ENCODE data around the gene HPSE. TPM values are rescaled to one million over a fixed set of nuclear protein-coding genes. Genes with fewer than 3 reads are reported as not detected.

HPSE gene
- total RNA-seq, 4 donors from 2014 or later, result 4.8 to 10.6 (median 9.3) TPM

DNA sequence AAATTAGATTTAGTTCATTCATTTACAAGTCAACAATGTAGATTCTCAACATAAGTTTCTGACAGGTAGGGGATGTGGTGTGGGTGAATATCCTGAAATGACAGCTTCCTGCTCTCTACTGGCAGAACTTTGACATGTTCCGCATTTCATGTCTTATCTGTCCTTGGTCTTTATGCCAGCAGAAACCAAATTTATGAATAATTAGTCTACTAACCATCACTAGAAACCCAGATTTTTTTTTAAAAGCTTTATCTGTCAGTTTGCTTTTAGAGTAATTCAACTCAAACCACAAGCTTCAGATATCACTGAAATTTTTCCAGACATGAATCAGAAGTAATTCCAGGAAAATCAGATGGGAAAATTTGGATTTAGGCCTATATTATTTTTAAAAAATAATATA is 68.0 kb downstream of the HPSE start:
- H3K36me3 ChIP-seq, result peaks cover 19% of the 10 kb centered on the region
- no peaks in the 10 kb centered on the region for H3K4me1 ChIP-seq
- no peaks in the 10 kb centered on the region for H3K27me3 ChIP-seq
- H3K9me3 ChIP-seq, result no peaks in the 10 kb centered on the region
- WGBS, result 84% methylated on average over 1 of the region's 1 CpG
- H3K27ac ChIP-seq, result no peak overlapping the region
- TF ChIP-seq, protein P1, sequence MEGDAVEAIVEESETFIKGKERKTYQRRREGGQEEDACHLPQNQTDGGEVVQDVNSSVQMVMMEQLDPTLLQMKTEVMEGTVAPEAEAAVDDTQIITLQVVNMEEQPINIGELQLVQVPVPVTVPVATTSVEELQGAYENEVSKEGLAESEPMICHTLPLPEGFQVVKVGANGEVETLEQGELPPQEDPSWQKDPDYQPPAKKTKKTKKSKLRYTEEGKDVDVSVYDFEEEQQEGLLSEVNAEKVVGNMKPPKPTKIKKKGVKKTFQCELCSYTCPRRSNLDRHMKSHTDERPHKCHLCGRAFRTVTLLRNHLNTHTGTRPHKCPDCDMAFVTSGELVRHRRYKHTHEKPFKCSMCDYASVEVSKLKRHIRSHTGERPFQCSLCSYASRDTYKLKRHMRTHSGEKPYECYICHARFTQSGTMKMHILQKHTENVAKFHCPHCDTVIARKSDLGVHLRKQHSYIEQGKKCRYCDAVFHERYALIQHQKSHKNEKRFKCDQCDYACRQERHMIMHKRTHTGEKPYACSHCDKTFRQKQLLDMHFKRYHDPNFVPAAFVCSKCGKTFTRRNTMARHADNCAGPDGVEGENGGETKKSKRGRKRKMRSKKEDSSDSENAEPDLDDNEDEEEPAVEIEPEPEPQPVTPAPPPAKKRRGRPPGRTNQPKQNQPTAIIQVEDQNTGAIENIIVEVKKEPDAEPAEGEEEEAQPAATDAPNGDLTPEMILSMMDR (IDR thresholded peaks at IDR 0.05), result no peak
- TF ChIP-seq POLR2AphosphoS5 (IDR thresholded peaks at IDR 0.05), result no peak
- TF ChIP-seq EP300 (IDR thresholded peaks at IDR 0.05), result no peak
- no peak for TF ChIP-seq POLR2A (IDR thresholded peaks at IDR 0.05)
- no peak for DNase-seq (ENCODE audit: low spot score in 2 of 2)
- no peak overlapping the region for H3K4me3 ChIP-seq

DNA sequence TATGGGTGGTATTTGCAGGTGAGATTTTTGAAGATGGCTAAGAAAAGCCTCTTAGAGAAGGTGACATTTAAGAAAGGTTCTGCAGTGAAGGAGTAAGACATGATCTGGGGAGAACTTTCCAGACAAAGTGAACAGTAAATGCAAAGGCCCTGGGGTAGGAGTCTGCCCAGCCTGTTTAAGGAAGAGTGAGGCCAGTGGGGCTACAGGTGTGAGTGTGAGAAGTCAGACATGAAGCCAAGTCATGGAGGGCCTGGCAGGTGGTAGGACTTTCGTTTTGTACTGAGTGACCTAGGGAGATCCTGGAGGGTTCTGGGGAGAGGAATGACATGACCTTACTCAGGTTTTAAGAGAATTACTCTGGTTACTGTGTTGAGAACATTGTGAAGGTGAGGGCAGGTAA is 71.5 kb downstream of the HPSE start:
- no peaks in the 10 kb centered on the region for H3K9me3 ChIP-seq
- 79% methylated on average over 1 of the region's 1 CpG for WGBS
- H3K27me3 ChIP-seq, result no peaks in the 10 kb centered on the region
- H3K4me1 ChIP-seq, result peaks cover 3% of the 10 kb centered on the region
- DNase-seq (ENCODE audit: low spot score in 2 of 2), result no peak
- H3K27ac ChIP-seq, result no peak overlapping the region
- peaks cover 7% of the 10 kb centered on the region for H3K36me3 ChIP-seq
- TF ChIP-seq, protein P1 (IDR thresholded peaks at IDR 0.05), result no peak
- TF ChIP-seq POLR2A (IDR thresholded peaks at IDR 0.05), result no peak
- no peak for TF ChIP-seq POLR2AphosphoS5 (IDR thresholded peaks at IDR 0.05)
- no peak for TF ChIP-seq EP300 (IDR thresholded peaks at IDR 0.05)
- H3K4me3 ChIP-seq, result no peak overlapping the region

DNA sequence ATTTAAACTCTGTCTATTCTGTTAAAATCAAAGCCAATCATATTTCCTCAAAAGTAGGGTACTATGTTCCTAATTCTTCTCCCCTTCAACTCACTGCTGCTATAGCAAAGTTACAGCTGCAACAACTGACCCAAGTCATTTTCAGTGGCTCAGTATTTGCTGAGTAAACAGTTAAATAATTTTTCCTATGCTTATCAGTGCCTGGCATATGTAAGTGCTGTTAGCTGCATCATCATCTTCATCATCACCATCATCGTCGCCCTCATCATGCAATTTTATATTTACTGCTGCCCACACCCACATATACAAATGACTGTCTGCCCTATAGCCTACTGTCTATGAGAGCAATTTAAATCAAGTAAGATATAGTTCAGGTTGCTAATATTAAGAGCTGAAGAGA is 72.0 kb downstream of the HPSE start:
- Histone ChIP-seq H3K27ac (no peak overlapping the region), H3K4me3 (no peak overlapping the region), H3K27me3 (no peaks in the 10 kb centered on the region), H3K9me3 (no peaks in the 10 kb centered on the region), H3K36me3 (peaks cover 7% of the 10 kb centered on the region), H3K4me1 (peaks cover 3% of the 10 kb centered on the region)
- 95% methylated on average over 2 of the region's 2 CpGs for WGBS
- no peak for DNase-seq (ENCODE audit: low spot score in 2 of 2)
- no peak for TF ChIP-seq POLR2A (IDR thresholded peaks at IDR 0.05)
- no peak for TF ChIP-seq EP300 (IDR thresholded peaks at IDR 0.05)
- TF ChIP-seq, protein P1 (IDR thresholded peaks at IDR 0.05), result no peak
- TF ChIP-seq POLR2AphosphoS5 (IDR thresholded peaks at IDR 0.05), result no peak

DNA sequence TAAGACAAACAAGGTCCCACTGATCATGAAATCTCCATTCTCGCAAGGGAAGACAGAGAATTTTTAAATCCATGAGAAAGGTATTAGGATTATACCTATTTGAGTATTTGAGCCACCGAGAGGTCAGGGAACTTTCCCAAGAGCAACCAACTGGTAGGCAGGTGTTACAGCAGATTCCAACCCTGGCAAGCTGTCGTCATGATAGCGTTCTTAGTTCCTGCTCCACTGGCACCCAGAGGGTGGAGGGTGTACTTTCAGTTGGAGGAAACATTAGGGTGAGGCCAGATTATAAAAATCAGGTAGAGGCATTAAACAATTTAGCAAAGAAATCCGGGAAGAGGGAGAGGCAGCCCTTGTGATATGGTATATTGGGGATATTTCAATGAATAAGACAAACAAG is 73.3 kb downstream of the HPSE start:
- H3K27ac ChIP-seq, result no peak overlapping the region
- TF ChIP-seq, protein P1 (IDR thresholded peaks at IDR 0.05), result no peak
- TF ChIP-seq EP300 (IDR thresholded peaks at IDR 0.05), result no peak
- no peak for TF ChIP-seq POLR2AphosphoS5 (IDR thresholded peaks at IDR 0.05)
- no peak for TF ChIP-seq POLR2A (IDR thresholded peaks at IDR 0.05)

DNA sequence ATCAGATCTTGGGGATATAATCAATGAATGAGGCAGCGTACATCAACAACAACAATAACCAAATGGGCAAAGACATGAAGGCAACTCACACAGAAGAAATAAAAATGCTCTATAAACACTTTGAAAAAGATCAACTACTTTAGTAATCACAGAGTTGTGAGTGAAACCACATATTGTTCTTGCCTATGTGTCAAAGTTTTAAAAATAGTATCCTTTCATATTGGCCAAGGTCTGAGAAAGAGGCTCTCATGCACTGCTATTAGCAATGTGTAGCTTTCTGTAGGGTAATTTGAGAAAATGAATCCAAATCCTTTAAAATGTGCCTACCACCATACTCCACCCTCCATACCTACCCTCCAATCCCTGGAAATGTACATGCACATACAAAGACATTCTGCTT is 75.1 kb downstream of the HPSE start:
- H3K36me3 ChIP-seq, result peaks cover 5% of the 10 kb centered on the region
- H3K4me3 ChIP-seq, result no peak overlapping the region
- TF ChIP-seq POLR2AphosphoS5 (IDR thresholded peaks at IDR 0.05) (no peak), EP300 (IDR thresholded peaks at IDR 0.05) (no peak), POLR2A (IDR thresholded peaks at IDR 0.05) (no peak)
- TF ChIP-seq, protein P1 (IDR thresholded peaks at IDR 0.05), result no peak
- no peak overlapping the region for H3K27ac ChIP-seq
- no peaks in the 10 kb centered on the region for H3K27me3 ChIP-seq
- WGBS, result 91% methylated on average over 1 of the region's 1 CpG
- no peak for DNase-seq (ENCODE audit: low spot score in 2 of 2)
- H3K4me1 ChIP-seq, result peaks cover 3% of the 10 kb centered on the region
- no peaks in the 10 kb centered on the region for H3K9me3 ChIP-seq

More for the DNA sequence above, 73.3 kb downstream of the HPSE start:
- WGBS, result 72% methylated on average over 5 of the region's 5 CpGs
- Histone ChIP-seq H3K36me3 (peaks cover 7% of the 10 kb centered on the region), H3K9me3 (no peaks in the 10 kb centered on the region), H3K27me3 (no peaks in the 10 kb centered on the region), H3K4me3 (no peak overlapping the region), H3K4me1 (peaks cover 3% of the 10 kb centered on the region)
- no peak for DNase-seq (ENCODE audit: low spot score in 2 of 2)
